Measurements from ENCODE around the gene DEFB124.

DNA sequence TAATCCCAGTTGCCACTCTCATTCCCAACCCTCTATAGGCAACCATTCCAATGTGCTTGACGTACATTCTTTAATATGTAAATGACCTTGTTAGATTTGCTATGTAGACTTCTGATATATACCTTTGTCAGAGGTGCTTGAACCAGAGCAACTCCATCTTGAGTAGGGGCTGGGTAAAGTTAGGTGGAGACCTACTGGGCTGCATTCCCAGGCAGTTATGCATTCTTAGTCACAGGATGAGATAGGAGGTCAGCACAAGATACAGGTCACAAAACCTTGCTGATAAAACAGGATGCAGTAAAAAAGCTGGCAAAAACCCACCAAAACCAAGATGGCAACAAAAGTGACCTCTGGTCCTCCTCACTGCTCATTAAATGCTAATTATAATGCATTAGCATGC, 31.0 kb upstream of the DEFB124 start:
- TF ChIP-seq POLR2AphosphoS5 (IDR thresholded peaks at IDR 0.05; ENCODE audit: low read depth, low read length) (no peak), POLR2A (IDR thresholded peaks at IDR 0.05; ENCODE audit: low read depth, low read length) (no peak), TAF1 (IDR thresholded peaks at IDR 0.05; ENCODE audit: low read depth, low read length) (no peak), SPI1 (IDR thresholded peaks at IDR 0.05; ENCODE audit: low read depth, low read length) (no peak), PAX5 (IDR thresholded peaks at IDR 0.05; ENCODE audit: insufficient read depth, low read length, severe bottlenecking) (no peak)
